GM21423 (cell line): ENCODE data around the gene CHD5.

ENCODE experiments used
- ATAC-seq: cut with Tn5 transposase; IDR thresholded peaks from one replicate; pipeline ENCODE4 v1.9.1; 2021; ENCODE audit warnings: mild to moderate bottlenecking, moderate library complexity; ENCODE audit not compliant: unreplicated experiment

CHD5 gene

GRCh38 chr1:6113745-6114144, 66.4 kb downstream of the CHD5 start:
- no peak for ATAC-seq

DNA sequence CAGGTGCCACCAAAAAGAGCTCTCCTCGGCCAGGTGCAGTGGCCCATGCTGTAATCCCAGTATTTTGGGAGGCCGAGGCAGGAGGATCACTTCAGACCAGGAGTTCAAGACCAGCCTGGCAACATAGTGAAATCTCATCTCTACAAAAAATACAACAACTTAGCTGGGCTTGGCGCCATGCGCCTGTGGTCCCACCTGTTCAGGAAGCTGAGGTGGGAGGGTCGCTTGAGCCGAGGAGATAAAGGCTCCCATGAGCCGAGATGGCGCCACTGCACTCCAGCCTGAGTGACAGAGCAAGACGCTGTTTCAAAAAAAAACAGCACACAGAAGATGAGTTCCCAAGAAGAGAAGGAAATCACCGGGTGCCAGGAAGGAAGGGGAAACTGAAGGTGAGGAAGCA, 67.0 kb downstream of the CHD5 start:
- no peak for ATAC-seq

GRCh38 chr1:6112690-6113005, 67.5 kb downstream of the CHD5 start:
- ATAC-seq = no peak

GRCh38 chr1:6111991-6112689, 68.0 kb downstream of the CHD5 start:
- no peak for ATAC-seq

GRCh38 chr1:6111571-6111970, 68.5 kb downstream of the CHD5 start:
- no peak for ATAC-seq

DNA sequence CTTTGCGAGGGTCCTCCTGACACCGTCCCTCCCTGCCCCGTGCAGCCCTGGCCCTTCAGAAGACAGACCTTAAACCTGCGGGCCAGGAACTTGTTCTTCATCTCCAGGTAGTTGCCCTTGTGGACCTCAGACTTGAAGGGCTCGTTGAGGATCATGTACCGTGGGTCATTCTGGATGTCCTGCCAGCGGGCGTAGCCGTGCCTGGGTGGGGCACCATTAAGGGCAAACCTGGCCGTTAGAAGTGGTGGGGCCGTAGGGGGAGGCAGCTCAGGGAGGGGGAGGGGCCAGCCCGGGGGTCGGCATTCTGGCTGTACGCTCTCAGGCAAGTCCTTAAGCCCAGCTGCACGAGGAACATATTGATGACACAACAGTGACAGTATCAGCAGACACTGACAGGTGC, 69.8 kb downstream of the CHD5 start:
- ATAC-seq = no peak

- ATAC-seq = no peak
Observed at GRCh38 chr1:6109688-6110087, 70.4 kb downstream of the CHD5 start.

DNA sequence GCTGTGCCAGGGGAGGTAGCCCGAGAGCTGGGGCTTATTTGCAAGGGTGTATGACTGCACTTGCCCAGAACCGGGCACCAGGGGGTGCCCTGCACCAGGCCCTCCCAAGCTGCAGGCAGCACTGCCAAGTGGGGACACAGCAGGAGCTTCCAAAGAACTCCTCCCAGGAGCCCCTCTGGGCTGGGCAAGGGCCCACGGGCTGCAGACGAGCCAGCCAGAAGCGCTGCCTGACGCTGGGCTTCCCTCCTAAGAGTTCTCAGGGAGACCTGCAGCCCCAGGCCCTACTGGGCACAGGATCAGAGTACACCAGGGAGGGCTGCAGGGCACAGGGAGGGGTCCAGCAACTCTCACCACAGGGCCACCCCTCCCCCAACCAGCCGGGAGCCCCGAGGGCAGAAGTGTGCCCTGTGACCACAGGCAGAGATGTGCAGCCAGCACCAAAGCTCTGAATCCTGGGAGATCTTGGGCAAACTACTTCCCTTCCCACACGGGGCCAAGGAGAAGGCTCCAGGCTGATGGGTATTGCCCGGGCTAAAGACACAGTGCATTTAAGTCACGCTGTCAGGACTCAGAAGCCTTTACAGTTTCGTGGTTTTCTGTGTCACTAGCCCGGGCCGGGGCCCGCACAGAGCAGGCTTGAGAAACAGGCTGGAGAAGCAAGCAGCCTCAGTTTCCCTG, 71.0 kb downstream of the CHD5 start:
- ATAC-seq = no peak

GRCh38 chr1:6108476-6108875, 71.6 kb downstream of the CHD5 start:
- no peak for ATAC-seq

- ATAC-seq = no peak
Observed at GRCh38 chr1:6107409-6108356, 72.4 kb downstream of the CHD5 start.

- ATAC-seq = no peak
Observed at GRCh38 chr1:6106977-6107376, 73.1 kb downstream of the CHD5 start.

DNA sequence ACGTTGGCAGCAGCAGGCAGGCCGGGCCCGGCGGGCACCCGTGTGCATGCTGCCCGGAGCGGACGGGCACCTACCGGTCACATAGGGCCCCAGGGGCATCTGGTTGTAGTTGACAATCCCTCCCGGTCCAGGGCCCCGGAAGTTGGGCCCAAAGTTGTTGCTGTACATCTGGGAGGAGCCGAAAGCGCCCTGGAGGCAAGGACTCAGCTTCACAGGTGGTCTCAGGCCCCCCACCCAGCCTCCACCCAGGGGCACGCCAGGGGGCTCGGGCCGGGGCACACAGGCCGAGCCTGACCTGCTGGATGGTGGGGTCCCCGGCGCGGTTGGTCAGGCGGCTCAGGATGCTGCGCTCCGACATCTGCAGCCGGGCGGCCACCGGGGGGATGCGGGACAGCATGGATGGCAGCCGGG, 73.8 kb downstream of the CHD5 start:
- no peak for ATAC-seq

- no peak for ATAC-seq
Observed at GRCh38 chr1:6105763-6106162, 74.4 kb downstream of the CHD5 start.

DNA sequence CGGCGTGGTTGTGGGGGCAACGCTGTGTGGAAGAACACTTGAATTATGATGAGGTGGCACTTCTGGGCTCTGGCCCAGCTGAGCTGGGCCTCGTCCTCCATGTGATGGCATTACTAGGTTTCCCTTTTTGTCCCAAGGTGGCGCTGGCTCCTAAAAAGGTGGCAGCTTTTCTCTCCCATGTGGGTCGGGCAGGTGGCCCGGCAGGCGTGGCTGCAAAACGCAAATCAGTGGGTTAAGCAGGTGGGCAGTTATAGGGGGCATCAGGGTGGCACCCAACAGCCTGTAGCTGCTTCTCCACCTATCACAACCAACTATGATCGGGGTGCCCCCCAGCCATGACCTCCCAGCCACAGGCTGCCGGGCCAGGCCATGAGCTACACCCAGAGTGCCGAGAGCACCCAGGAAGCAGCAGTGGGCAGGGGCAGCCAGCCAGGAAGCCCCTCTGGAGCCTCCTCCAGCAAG, 74.9 kb downstream of the CHD5 start:
- ATAC-seq = no peak

DNA sequence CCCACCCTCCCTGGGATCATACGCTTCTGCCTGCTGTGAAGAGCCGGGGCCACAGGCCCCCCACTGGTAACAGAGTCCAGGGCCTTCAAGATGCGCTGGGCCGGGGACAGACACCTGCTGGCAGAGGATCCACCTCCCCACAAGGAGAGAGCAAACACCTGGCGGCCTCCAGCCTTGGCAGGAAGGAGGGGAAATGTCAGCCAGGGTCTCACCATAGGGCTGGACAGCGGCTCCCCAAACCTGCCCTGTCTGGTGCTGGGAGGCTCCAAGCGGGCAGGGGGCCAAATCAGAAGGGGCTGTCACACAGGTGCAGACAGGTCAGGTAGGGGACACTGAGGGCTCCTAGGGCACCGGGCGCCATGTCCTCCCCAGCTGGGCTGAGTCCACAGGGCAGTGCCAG, 75.5 kb downstream of the CHD5 start:
- ATAC-seq = no peak

DNA sequence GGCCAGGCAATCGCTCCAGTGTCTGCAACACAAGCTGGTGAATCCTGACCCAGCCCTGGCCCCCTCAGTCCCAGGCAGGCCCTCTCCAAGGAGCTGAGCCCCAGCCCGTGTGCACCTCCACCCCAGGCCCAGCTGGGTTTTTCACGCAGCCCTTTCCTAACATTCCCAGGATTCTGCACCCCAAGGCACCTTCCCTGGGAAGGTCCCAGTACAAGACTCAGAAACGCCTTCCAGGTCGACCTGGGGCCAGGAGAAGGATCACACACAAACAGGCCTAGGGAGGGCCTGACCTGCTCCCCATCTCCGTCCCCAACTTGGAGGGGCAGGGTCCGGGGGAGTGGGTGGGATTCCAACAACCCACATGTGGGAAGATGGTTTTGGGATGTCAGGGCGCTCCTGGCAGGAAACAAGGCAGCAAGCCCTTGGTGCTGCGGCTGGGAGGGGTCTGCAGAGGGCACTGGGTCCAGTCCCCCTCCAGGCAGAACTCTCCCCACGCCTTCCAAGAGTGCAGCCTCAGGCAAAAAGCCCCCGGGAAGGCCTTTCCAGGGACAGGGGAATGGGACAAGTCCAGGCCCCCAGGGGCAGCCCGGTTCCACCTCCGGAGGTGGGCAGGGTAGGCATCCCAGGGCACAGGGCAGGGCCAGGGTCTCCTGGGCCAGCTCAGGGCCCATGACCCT, 76.1 kb downstream of the CHD5 start:
- ATAC-seq = no peak

DNA sequence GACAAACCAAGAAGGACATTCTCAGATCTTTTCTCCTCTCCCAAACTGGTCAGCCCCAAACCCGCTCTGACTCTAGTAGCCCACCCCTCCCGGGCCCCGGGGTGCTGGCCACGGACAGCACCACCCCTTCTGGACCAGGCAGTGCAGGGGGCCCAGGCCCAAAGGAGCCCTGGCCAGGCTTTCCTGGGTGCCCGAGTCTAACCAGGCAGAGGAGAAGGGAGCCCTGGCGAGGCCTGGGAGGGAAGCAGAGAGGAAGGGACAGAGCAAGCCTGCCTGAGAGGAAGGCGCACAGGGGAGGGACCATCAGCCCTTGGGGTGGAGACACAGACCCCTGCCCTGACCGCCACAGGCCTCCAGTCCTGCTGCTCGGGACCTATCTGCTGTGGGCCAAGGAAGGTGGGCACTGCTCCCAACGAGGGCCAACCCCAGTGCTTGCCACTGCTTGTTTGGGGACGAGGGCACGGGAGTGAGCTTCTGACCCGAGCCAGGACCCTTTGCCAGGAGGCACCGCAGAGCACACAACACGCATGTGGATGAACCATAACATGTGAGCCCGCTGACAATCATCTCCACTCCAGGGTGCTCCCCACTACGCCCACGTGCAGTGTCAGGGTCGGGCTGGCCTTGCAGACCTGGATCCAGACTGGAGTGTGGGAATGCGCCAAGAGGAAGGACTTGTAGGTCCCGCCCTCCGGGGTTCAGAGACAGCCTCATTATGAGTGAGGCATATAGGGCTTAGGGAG, 76.8 kb downstream of the CHD5 start:
- ATAC-seq = no peak

- ATAC-seq = no peak
Observed at GRCh38 chr1:6102532-6102845, 77.6 kb downstream of the CHD5 start.

DNA sequence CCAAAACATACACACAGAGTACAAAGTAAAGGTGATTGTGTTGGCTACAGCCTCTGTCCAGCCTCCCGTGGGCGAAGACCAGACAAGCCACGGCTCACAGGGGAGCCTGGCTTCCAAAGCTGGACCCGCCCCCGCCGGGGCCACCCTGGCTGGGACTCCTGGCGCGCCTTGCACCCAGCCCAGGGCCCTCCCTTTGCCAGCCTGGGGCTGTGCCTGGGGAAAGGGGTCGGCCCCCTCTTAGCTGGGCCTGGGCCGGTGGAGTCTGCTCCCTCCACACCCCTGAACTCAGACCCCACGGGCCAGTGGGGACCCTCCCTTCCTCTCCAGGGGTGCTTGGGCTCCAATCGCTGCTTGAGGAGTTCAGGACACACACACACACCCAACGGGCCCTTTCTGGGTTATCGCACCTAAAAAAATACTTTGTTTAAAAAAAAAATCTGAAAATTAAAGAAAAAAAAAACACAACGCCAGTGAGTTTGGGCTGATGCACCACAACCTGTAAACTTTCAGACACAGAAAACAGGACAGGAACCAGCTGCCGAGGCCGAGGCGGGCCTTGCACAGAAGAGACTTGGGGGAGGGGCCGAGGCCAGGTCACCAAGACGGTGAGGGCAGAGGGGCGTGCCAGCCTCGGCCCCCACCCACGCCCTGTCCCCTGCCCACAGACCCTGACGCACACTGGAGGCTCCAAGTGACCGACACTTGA, 78.1 kb downstream of the CHD5 start:
- no peak for ATAC-seq
